ENCODE data around the gene HSFX4. TPM values are rescaled to one million over a fixed set of nuclear protein-coding genes. Genes with fewer than 3 reads are reported as not detected.

Gene HSFX4
- total RNA-seq, 2 donors from 2014 or later, result not detected

DNA sequence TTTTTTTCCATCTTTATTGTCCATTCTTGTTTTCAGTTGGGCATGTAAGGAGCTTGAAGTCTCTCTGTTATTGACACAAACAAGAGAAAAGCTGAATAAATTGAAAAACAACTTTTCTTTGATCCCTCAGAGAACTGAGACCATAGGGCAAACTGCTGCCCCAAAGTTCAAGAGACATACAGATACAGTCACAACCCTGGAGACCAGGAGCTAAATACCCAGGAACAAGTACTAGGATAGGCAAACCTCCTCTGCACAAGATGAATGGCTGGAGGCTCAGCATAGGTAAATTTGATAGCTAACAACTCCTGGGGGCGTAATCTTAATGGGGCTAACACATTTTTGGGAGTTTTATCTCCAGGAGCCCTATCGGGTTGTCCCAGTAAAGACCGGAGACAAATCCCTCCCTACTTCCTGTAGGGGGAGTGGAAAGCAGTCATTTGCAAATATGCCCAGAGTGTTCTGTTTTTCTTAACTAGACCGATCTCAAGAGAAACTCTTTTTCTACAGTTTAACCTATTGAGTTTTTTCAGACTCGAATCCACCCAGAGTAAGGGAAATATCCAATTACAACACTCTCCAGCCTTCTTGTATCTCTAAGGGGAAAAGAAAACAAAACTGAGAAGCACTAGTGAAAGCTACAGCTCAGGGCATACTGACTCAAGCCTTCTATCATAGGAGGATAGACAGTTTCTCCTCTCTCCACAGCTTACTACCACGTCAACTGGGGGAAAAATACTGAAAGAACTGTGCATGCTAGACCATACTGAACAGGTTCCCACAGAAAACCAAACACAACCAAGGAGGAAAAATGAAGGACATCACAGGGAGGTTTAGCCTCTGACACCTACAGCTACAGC lies 25.3 kb upstream of the HSFX4 start:
- Histone ChIP-seq H3K4me1 (ENCODE audit: control insufficient read depth, insufficient read depth, low read length) (no peaks in the 10 kb centered on the region), H3K36me3 (ENCODE audit: control insufficient read depth, insufficient read depth, low read length) (no peaks in the 10 kb centered on the region), H3K9ac (ENCODE audit: extremely low read depth, low read length, poor library complexity, severe bottlenecking) (no peak overlapping the region), H3K27ac (ENCODE audit: low read depth, low read length) (no peak overlapping the region), H3K4me3 (ENCODE audit: low read length) (peak overlapping the region; percentile 69), H3K9me3 (ENCODE audit: control insufficient read depth, low read length) (no peaks in the 10 kb centered on the region), H3K27me3 (ENCODE audit: control insufficient read depth, insufficient read depth, low read length, poor library complexity, severe bottlenecking) (no peaks in the 10 kb centered on the region)
- Mint-ChIP-seq H3K27me3 (ENCODE audit: insufficient read depth) (no peaks in the 10 kb centered on the region), H3K4me3 (peak overlapping the region; percentile 18), H3K27ac (peak overlapping the region; percentile 71), H3K36me3 (ENCODE audit: low read depth) (no peaks in the 10 kb centered on the region), H3K4me1 (peaks cover 6% of the 10 kb centered on the region), H3K9me3 (peaks cover 24% of the 10 kb centered on the region)
- TF ChIP-seq CTCF (conservative IDR thresholded peaks at IDR 0.05), result peak; percentile 62
- 25 to 31% methylated on average over 1 to 5 of the region's 6 CpGs for whole genome bisulfite sequencing, 2 experiments (ENCODE audit: insufficient coverage in 1 of 2, insufficient read length in 1 of 2)
- DNase-seq, result no peak

DNA sequence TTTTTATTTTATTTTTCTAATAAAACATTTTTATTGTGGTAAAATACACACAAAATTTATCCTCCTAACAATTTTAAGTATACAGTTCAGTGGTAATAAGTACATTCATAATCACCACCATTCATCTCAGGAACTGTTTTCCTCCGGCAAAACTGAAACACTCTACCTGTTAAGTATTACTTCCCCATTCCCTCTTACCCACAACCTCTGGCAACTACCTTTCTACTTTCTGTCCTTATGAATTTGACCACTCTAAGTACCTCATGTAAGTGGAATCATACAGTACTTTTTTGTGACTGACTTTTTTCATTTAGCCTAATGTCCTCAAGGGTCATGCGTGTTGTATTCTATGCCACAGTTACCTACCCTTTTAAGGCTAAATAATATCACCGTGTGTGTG lies 21.1 kb upstream of the HSFX4 start:
- Histone ChIP-seq H3K4me3 (ENCODE audit: low read length) (no peak overlapping the region), H3K9ac (ENCODE audit: extremely low read depth, low read length, poor library complexity, severe bottlenecking) (no peak overlapping the region), H3K27ac (ENCODE audit: low read depth, low read length) (no peak overlapping the region), H3K4me1 (ENCODE audit: control insufficient read depth, insufficient read depth, low read length) (no peaks in the 10 kb centered on the region), H3K9me3 (ENCODE audit: control insufficient read depth, low read length) (no peaks in the 10 kb centered on the region), H3K36me3 (ENCODE audit: control insufficient read depth, insufficient read depth, low read length) (no peaks in the 10 kb centered on the region), H3K27me3 (ENCODE audit: control insufficient read depth, insufficient read depth, low read length, poor library complexity, severe bottlenecking) (no peaks in the 10 kb centered on the region)
- Mint-ChIP-seq H3K36me3 (ENCODE audit: low read depth) (no peaks in the 10 kb centered on the region), H3K27ac (no peak overlapping the region), H3K4me3 (no peak overlapping the region), H3K4me1 (peaks cover 6% of the 10 kb centered on the region), H3K9me3 (peaks cover 22% of the 10 kb centered on the region), H3K27me3 (ENCODE audit: insufficient read depth) (no peaks in the 10 kb centered on the region)
- no peak for TF ChIP-seq CTCF (conservative IDR thresholded peaks at IDR 0.05)
- no peak for DNase-seq
- 100% methylated on average over 1 of the region's 3 CpGs for WGBS, 2 experiments (ENCODE audit: insufficient coverage in 1 of 2, insufficient read length in 1 of 2)

DNA sequence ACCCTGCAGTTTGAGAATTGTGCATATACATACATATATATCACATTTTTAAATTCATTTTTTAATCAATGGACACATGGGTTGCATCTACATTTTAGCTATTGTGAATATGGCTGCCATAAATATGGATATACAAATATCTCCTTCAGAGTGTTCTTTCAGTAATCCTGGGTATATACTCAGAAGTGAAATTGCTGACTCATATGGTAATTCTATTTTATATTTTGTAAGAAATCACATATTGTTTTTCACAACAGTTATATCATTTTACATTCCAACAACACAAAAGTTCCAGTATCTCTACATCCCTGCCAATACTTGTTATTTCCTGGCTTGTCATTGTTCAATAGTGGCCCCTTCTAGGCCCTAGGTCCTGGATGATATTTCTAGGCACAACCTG lies 20.6 kb upstream of the HSFX4 start:
- H3K4me3 Mint-ChIP-seq, result no peak overlapping the region
- TF ChIP-seq CTCF (conservative IDR thresholded peaks at IDR 0.05), result no peak
- Histone ChIP-seq H3K27ac (ENCODE audit: low read depth, low read length) (no peak overlapping the region), H3K9me3 (ENCODE audit: control insufficient read depth, low read length) (no peaks in the 10 kb centered on the region), H3K9ac (ENCODE audit: extremely low read depth, low read length, poor library complexity, severe bottlenecking) (no peak overlapping the region), H3K36me3 (ENCODE audit: control insufficient read depth, insufficient read depth, low read length) (no peaks in the 10 kb centered on the region), H3K4me1 (ENCODE audit: control insufficient read depth, insufficient read depth, low read length) (no peaks in the 10 kb centered on the region), H3K4me3 (ENCODE audit: low read length) (no peak overlapping the region), H3K27me3 (ENCODE audit: control insufficient read depth, insufficient read depth, low read length, poor library complexity, severe bottlenecking) (no peaks in the 10 kb centered on the region)
- H3K4me1 Mint-ChIP-seq, result peaks cover 6% of the 10 kb centered on the region
- H3K27me3 Mint-ChIP-seq (ENCODE audit: insufficient read depth), result no peaks in the 10 kb centered on the region
- H3K9me3 Mint-ChIP-seq, result peaks cover 26% of the 10 kb centered on the region
- H3K27ac Mint-ChIP-seq, result no peak overlapping the region
- DNase-seq, result no peak
- no peaks in the 10 kb centered on the region for H3K36me3 Mint-ChIP-seq (ENCODE audit: low read depth)
